Retinal pigment epithelial cell (primary cell): ENCODE data around the gene PRKCI.
"Not testable (repeated sequence)": the region's sequence is repeated elsewhere in the genome, so short reads cannot be mapped to it uniquely, and the experiment has no call there.

Experiments used
- DNase-seq: peaks from one replicate; pipeline ENCODE4 v3.0.0-alpha.2; 2010; ENCODE audit warnings: low read depth
- H3K4me3 ChIP-seq: 2 replicates; pipeline ENCODE4 v1.5.1; 2011; ENCODE audit warnings: mild to moderate bottlenecking, low read length, control low read depth, moderate library complexity
- TF ChIP-seq, protein P1 (sequence below): conservative IDR thresholded peaks from 2 replicates; pipeline ENCODE4 v1.5.1; 2011; ENCODE audit warnings: low read depth, low read length, control low read depth, inconsistent platforms

PRKCI gene

GRCh38 chr3:170274641-170275040, 52.4 kb downstream of the PRKCI start:
- DNase-seq = no peak
- TF ChIP-seq, protein P1, sequence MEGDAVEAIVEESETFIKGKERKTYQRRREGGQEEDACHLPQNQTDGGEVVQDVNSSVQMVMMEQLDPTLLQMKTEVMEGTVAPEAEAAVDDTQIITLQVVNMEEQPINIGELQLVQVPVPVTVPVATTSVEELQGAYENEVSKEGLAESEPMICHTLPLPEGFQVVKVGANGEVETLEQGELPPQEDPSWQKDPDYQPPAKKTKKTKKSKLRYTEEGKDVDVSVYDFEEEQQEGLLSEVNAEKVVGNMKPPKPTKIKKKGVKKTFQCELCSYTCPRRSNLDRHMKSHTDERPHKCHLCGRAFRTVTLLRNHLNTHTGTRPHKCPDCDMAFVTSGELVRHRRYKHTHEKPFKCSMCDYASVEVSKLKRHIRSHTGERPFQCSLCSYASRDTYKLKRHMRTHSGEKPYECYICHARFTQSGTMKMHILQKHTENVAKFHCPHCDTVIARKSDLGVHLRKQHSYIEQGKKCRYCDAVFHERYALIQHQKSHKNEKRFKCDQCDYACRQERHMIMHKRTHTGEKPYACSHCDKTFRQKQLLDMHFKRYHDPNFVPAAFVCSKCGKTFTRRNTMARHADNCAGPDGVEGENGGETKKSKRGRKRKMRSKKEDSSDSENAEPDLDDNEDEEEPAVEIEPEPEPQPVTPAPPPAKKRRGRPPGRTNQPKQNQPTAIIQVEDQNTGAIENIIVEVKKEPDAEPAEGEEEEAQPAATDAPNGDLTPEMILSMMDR = no peak
- no peak overlapping the region for H3K4me3 ChIP-seq

- no peak overlapping the region for H3K4me3 ChIP-seq
- TF ChIP-seq, protein P1 = no peak
- no peak for DNase-seq
These were observed 53.6 kb downstream of the PRKCI start for GRCh38 chr3:170275832-170276231.

GRCh38 chr3:170277311-170277710, 55.1 kb downstream of the PRKCI start:
- not testable (repeated sequence) for DNase-seq, H3K4me3 ChIP-seq

GRCh38 chr3:170277833-170278580, 55.8 kb downstream of the PRKCI start:
- no peak for DNase-seq
- TF ChIP-seq, protein P1 = no peak
- no peak overlapping the region for H3K4me3 ChIP-seq

DNA sequence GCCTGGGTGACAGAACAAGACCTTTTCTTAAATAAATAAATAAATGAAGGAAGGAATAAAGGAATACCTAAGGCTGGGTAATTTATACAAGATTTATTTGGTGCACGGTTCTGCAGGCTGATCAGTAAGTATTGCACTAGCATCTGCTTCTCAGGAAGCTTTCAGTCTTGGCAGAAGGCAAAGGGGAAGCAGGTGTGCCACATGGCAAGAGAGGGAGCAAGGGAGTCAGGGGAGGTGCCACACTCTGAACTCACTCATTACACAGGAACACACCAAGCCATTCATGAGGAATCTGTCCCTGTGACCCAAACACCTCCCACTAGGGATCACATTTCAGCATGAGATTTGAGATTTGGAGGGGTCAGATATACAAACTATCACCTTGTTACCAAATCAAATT, 56.4 kb downstream of the PRKCI start:
- TF ChIP-seq, protein P1 = no peak
- no peak for DNase-seq
- no peak overlapping the region for H3K4me3 ChIP-seq

- TF ChIP-seq, protein P1 = no peak
- DNase-seq = no peak
- no peak overlapping the region for H3K4me3 ChIP-seq
These were observed 68.0 kb downstream of the PRKCI start for GRCh38 chr3:170290194-170290593.

GRCh38 chr3:170295586-170295985, 73.4 kb downstream of the PRKCI start:
- DNase-seq = no peak
- TF ChIP-seq, protein P1 = no peak
- H3K4me3 ChIP-seq = no peak overlapping the region
